Gastroesophageal sphincter (tissue), 4 donors: ENCODE data around the gene DNAH10. TPM values are rescaled to one million over a fixed set of nuclear protein-coding genes. Genes with fewer than 3 reads are reported as not detected.

Experiments used
- ATAC-seq: fragments of 150-250 bp; one replicate; pipeline ENCODE4 v1.9.1; 2016; ENCODE audit warnings: mild to moderate bottlenecking, moderate library complexity
- H3K27ac ChIP-seq, 4 donors: fragments of 200-600 bp; sonication (generic) in 3 of 4; 1 replicate in 3 of 4; 2 replicates in 1 of 4; pipeline ENCODE4 v1.5.1; 2016 to 2019
- H3K27me3 ChIP-seq: fragments of 200-600 bp; sonication (generic); one replicate; pipeline ENCODE4 v1.5.1; 2019
- H3K36me3 ChIP-seq, 2 donors: fragments of 200-600 bp; sonication (generic); one replicate each; pipeline ENCODE4 v1.5.1; 2019; ENCODE audit warnings: control low read depth in 1 of 2
- H3K4me1 ChIP-seq, 3 donors: fragments of 200-600 bp; sonication (generic); 1 replicate in 2 of 3; 2 replicates in 1 of 3; pipeline ENCODE4 v1.5.1; 2016 to 2019; ENCODE audit warnings: control low read depth in 2 of 3
- H3K4me3 ChIP-seq, 2 donors: fragments of 200-600 bp; sonication (generic); one replicate each; pipeline ENCODE4 v1.5.1; 2019; ENCODE audit warnings: mild to moderate bottlenecking in 1 of 2, moderate library complexity in 1 of 2
- H3K9me3 ChIP-seq, 3 donors: fragments of 200-600 bp; sonication (generic); one replicate each; pipeline ENCODE4 v1.5.1; 2017 to 2019; ENCODE audit warnings: control low read depth in 2 of 3
- CTCF ChIP-seq, 4 experiments: fragments of 200-600 bp in 2 of 4; fragments of 450-650 bp in 2 of 4; sonication (generic) in 1 of 4; IDR thresholded peaks; one replicate each; pipeline ENCODE4 v1.5.1; 2017 to 2019; ENCODE audit warnings: antibody characterized with exemption in 4 of 4, mild to moderate bottlenecking in 2 of 4, moderate library complexity in 2 of 4
- EP300 ChIP-seq: sonication (generic); formaldehyde crosslinking; IDR thresholded peaks from one replicate; pipeline ENCODE4 v1.6.1; 2017; ENCODE audit warnings: antibody characterized with exemption, mild to moderate bottlenecking
- POLR2A ChIP-seq, 2 donors: fragments of 450-650 bp; IDR thresholded peaks; one replicate each; pipeline ENCODE4 v1.6.1; 2017; ENCODE audit warnings: antibody characterized with exemption in 2 of 2, mild to moderate bottlenecking in 2 of 2, moderate library complexity in 1 of 2
- POLR2AphosphoS5 ChIP-seq: sonication (generic); formaldehyde crosslinking; IDR thresholded peaks from one replicate; pipeline ENCODE4 v1.6.1; 2017; ENCODE audit warnings: antibody characterized with exemption
- WGBS, 2 donors: methylation state at CpG; one replicate each; pipeline ENCODE4 v1.1.5; 2018; ENCODE audit warnings: low coverage in 1 of 2; 5-methylcytosine and 5-hydroxymethylcytosine counted together
- total RNA-seq, 4 donors: library from RNA; depleted of rRNA; stranded (reverse); fragments of >200 nt; gene quantifications; one replicate each; pipeline ENCODE4 v1.1.0, GENCODE V29; 2016

DNAH10 gene
- total RNA-seq, 4 donors from 2014 or later = not detected

- peaks cover 0 to 35% (median 9%) of the 10 kb centered on the region in 3 donors for H3K4me1 ChIP-seq
- H3K36me3 ChIP-seq = peaks cover 0 to 9% of the 10 kb centered on the region in 2 donors
- no peaks in the 10 kb centered on the region for H3K27me3 ChIP-seq
- no peak for TF ChIP-seq EP300
- TF ChIP-seq POLR2A (IDR thresholded peaks at IDR 0.05) = no peak
- no peak for TF ChIP-seq POLR2AphosphoS5
- TF ChIP-seq CTCF (IDR thresholded peaks at IDR 0.05) = no peak
- H3K4me3 ChIP-seq = no peak overlapping the region
- WGBS, 2 donors = 76 to 77% methylated on average over 5 to 7 of the region's 10 CpGs
- no peaks in the 10 kb centered on the region for H3K9me3 ChIP-seq
- H3K27ac ChIP-seq = no peak overlapping the region
- ATAC-seq = no peak
These were observed 48.1 kb upstream of the DNAH10 start for GRCh38 chr12:123713823-123714585.

DNA sequence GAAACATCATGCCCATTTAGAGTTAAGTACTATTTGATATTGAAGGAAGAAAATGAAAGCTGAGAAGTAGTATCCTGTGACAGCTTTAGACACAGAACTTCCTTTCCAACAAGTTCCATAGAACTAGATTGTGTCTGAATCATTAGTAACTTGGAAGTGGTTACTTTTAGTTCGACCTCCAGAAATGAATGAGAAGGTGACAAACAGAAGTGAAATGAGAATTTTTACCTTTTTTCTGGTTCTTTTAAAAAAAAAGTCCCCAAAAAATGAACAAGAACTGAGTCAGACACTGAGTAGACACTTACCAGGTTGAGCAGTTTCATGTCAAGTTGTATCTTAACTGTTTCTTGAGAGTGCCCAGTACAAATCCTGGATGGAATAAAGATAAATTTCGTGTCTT lies 46.9 kb upstream of the DNAH10 start:
- peaks cover 0 to 21% of the 10 kb centered on the region in 2 donors for H3K36me3 ChIP-seq
- H3K9me3 ChIP-seq = no peaks in the 10 kb centered on the region
- 42 to 54% methylated on average over 2 of the region's 2 CpGs for WGBS, 2 donors
- H3K4me3 ChIP-seq = no peak overlapping the region
- H3K27ac ChIP-seq = no peak overlapping the region
- H3K4me1 ChIP-seq = peaks cover 0 to 35% (median 9%) of the 10 kb centered on the region in 3 donors
- ATAC-seq = no peak
- no peaks in the 10 kb centered on the region for H3K27me3 ChIP-seq
- no peak for TF ChIP-seq CTCF (IDR thresholded peaks at IDR 0.05)

GRCh38 chr12:123717350-123717749 lies 44.8 kb upstream of the DNAH10 start:
- no peaks in the 10 kb centered on the region for H3K27me3 ChIP-seq
- no peak for ATAC-seq
- no peak overlapping the region for H3K27ac ChIP-seq
- peaks cover 0 to 26% (median 9%) of the 10 kb centered on the region in 3 donors for H3K4me1 ChIP-seq
- peaks cover 0 to 41% of the 10 kb centered on the region in 2 donors for H3K36me3 ChIP-seq
- no peak for TF ChIP-seq EP300
- TF ChIP-seq CTCF (IDR thresholded peaks at IDR 0.05) = no peak
- no peak for TF ChIP-seq POLR2AphosphoS5
- no peak for TF ChIP-seq POLR2A (IDR thresholded peaks at IDR 0.05)
- no peaks in the 10 kb centered on the region for H3K9me3 ChIP-seq
- WGBS, 2 donors = 80 to 95% methylated on average over 1 to 3 of the region's 3 CpGs
- H3K4me3 ChIP-seq = no peak overlapping the region

GRCh38 chr12:123720141-123720814 lies 41.8 kb upstream of the DNAH10 start:
- H3K36me3 ChIP-seq = peaks cover 0 to 71% of the 10 kb centered on the region in 2 donors
- H3K9me3 ChIP-seq = no peaks in the 10 kb centered on the region
- H3K27ac ChIP-seq = no peak overlapping the region
- H3K4me1 ChIP-seq = no peaks in the 10 kb centered on the region
- ATAC-seq = no peak
- H3K4me3 ChIP-seq = no peak overlapping the region
- WGBS, 2 donors = 79 to 86% methylated on average over 4 to 5 of the region's 5 CpGs
- TF ChIP-seq POLR2A (IDR thresholded peaks at IDR 0.05) = no peak
- no peak for TF ChIP-seq POLR2AphosphoS5
- no peak for TF ChIP-seq CTCF (IDR thresholded peaks at IDR 0.05)
- H3K27me3 ChIP-seq = no peaks in the 10 kb centered on the region

GRCh38 chr12:123721245-123721644 lies 40.9 kb upstream of the DNAH10 start:
- 90% methylated on average over 2 of the region's 2 CpGs; no CpG with 5 or more reads in 1 of the 2 donors for WGBS, 2 donors
- Histone ChIP-seq H3K27me3 (no peaks in the 10 kb centered on the region), H3K4me3 (no peak overlapping the region), H3K4me1 (no peaks in the 10 kb centered on the region), H3K9me3 (no peaks in the 10 kb centered on the region), H3K27ac (no peak overlapping the region), H3K36me3 (peaks cover 0 to 80% of the 10 kb centered on the region in 2 donors)
- no peak for ATAC-seq
- no peak for TF ChIP-seq EP300
- no peak for TF ChIP-seq CTCF (IDR thresholded peaks at IDR 0.05)
- no peak for TF ChIP-seq POLR2A (IDR thresholded peaks at IDR 0.05)
